ENCODE measurements around the gene SFTPB. TPM values are rescaled to one million over a fixed set of nuclear protein-coding genes. Genes with fewer than 3 reads are reported as not detected.

The SFTPB gene
- total RNA-seq, 1 donor from 2014 or later = not detected

GRCh38 chr2:85684806-85685205 is 16.8 kb upstream of the SFTPB start:
- peaks cover 9% of the 10 kb centered on the region for H3K27me3 Mint-ChIP-seq (ENCODE audit: insufficient read depth, low read depth)
- no peak overlapping the region for H3K4me3 ChIP-seq
- no peaks in the 10 kb centered on the region for H3K79me2 ChIP-seq (ENCODE audit: low read depth)
- H3K9me3 ChIP-seq (ENCODE audit: low read depth) = no peaks in the 10 kb centered on the region
- H4K20me1 ChIP-seq (ENCODE audit: low read depth) = no peaks in the 10 kb centered on the region
- H2AFZ ChIP-seq (replicated peaks) = no peak overlapping the region
- H3K4me2 ChIP-seq = no peak overlapping the region
- peaks cover 10% of the 10 kb centered on the region for H3K27me3 ChIP-seq
- TF ChIP-seq EZH2phosphoT487 (IDR thresholded peaks at IDR 0.05) (no peak), EZH2 (IDR thresholded peaks at IDR 0.05) (no peak), CTCF (IDR thresholded peaks at IDR 0.05) (no peak)
- no peaks in the 10 kb centered on the region for H3K36me3 Mint-ChIP-seq
- no peak overlapping the region for H3K27ac ChIP-seq
- no peaks in the 10 kb centered on the region for H3K36me3 ChIP-seq
- DNase-seq (ENCODE audit: low spot score) = no peak
- H3F3A ChIP-seq (ENCODE audit: low read depth) = no peaks in the 10 kb centered on the region
- no peak overlapping the region for H3K27ac Mint-ChIP-seq
- no peaks in the 10 kb centered on the region for H3K4me1 ChIP-seq
- H3K9me3 Mint-ChIP-seq = no peaks in the 10 kb centered on the region
- H3K4me1 Mint-ChIP-seq = peaks cover 4% of the 10 kb centered on the region
- H3K9ac ChIP-seq = no peak overlapping the region
- H3K4me3 Mint-ChIP-seq = no peak overlapping the region

GRCh38 chr2:85684380-85684779 is 16.4 kb upstream of the SFTPB start:
- Histone ChIP-seq H3K4me1 (no peaks in the 10 kb centered on the region), H3K4me2 (no peak overlapping the region), H3F3A (ENCODE audit: low read depth) (no peaks in the 10 kb centered on the region), H3K4me3 (no peak overlapping the region), H3K9ac (no peak overlapping the region), H3K9me3 (ENCODE audit: low read depth) (no peaks in the 10 kb centered on the region), H4K20me1 (ENCODE audit: low read depth) (no peaks in the 10 kb centered on the region), H3K27ac (no peak overlapping the region), H2AFZ (replicated peaks) (no peak overlapping the region), H3K27me3 (peaks cover 15% of the 10 kb centered on the region), H3K79me2 (ENCODE audit: low read depth) (no peaks in the 10 kb centered on the region), H3K36me3 (no peaks in the 10 kb centered on the region)
- Mint-ChIP-seq H3K4me3 (no peak overlapping the region), H3K27me3 (ENCODE audit: insufficient read depth, low read depth) (peaks cover 9% of the 10 kb centered on the region), H3K4me1 (peaks cover 4% of the 10 kb centered on the region), H3K36me3 (no peaks in the 10 kb centered on the region), H3K27ac (no peak overlapping the region), H3K9me3 (no peaks in the 10 kb centered on the region)
- no peak for DNase-seq (ENCODE audit: low spot score)
- TF ChIP-seq CTCF (IDR thresholded peaks at IDR 0.05) (no peak), EZH2phosphoT487 (IDR thresholded peaks at IDR 0.05) (no peak), EZH2 (IDR thresholded peaks at IDR 0.05) (no peak)

DNA sequence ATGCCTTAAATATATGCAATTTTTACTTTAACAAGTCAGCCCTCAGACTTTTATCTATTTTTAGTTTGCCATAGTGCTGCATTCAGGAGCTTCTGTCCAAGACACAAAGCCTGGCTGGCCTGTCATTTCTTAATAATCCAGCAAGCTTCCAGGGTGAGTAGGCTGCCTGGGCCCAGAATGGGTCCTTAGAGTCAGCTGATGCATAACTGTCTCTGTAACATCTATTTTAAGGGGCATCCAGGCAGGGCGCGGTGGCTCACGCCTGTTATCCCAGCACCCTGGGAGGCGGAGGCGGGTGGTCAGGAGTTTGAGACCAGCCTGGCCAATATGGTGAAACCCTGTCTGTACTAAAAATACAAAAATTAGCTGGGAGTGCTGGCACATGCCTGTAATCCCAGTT is 14.4 kb upstream of the SFTPB start:
- Histone ChIP-seq H3F3A (ENCODE audit: low read depth) (no peaks in the 10 kb centered on the region), H2AFZ (replicated peaks) (no peak overlapping the region), H3K36me3 (no peaks in the 10 kb centered on the region), H3K27ac (no peak overlapping the region), H3K9me3 (ENCODE audit: low read depth) (no peaks in the 10 kb centered on the region), H3K27me3 (peaks cover 16% of the 10 kb centered on the region), H3K9ac (no peak overlapping the region), H3K4me1 (no peaks in the 10 kb centered on the region), H3K4me3 (no peak overlapping the region), H3K4me2 (no peak overlapping the region), H4K20me1 (ENCODE audit: low read depth) (no peaks in the 10 kb centered on the region), H3K79me2 (ENCODE audit: low read depth) (no peaks in the 10 kb centered on the region)
- Mint-ChIP-seq H3K27ac (no peak overlapping the region), H3K9me3 (no peaks in the 10 kb centered on the region), H3K27me3 (ENCODE audit: insufficient read depth, low read depth) (peaks cover 9% of the 10 kb centered on the region), H3K4me1 (peaks cover 4% of the 10 kb centered on the region), H3K36me3 (no peaks in the 10 kb centered on the region), H3K4me3 (no peak overlapping the region)
- no peak for DNase-seq (ENCODE audit: low spot score)
- TF ChIP-seq CTCF (IDR thresholded peaks at IDR 0.05) = no peak
- no peak for TF ChIP-seq EZH2 (IDR thresholded peaks at IDR 0.05)
- TF ChIP-seq EZH2phosphoT487 (IDR thresholded peaks at IDR 0.05) = no peak
